GM18508 (cell line): Measurements from ENCODE around the gene EML1.

ENCODE experiments used
- ATAC-seq: cut with Tn5 transposase; IDR thresholded peaks from one replicate; pipeline ENCODE4 v1.9.1; 2021; ENCODE audit warnings: moderate number of reproducible peaks; ENCODE audit not compliant: insufficient read depth, unreplicated experiment

The EML1 gene

GRCh38 chr14:99793213-99794150, at the start of gene EML1:
Gene EML1, plus strand, starts transcription at chr14:99793413. Its CDS starts 64 bp downstream, at chr14:99793477.
- no peak for ATAC-seq

- no peak for ATAC-seq
Observed at GRCh38 chr14:99744199-99744872, 48.9 kb upstream of the EML1 start.

GRCh38 chr14:99744873-99745224, 48.4 kb upstream of the EML1 start:
- ATAC-seq: no peak

- ATAC-seq: no peak
Observed at GRCh38 chr14:99745307-99745951, 47.8 kb upstream of the EML1 start.

- ATAC-seq: no peak
Observed at GRCh38 chr14:99747167-99747566, 46.0 kb upstream of the EML1 start.

GRCh38 chr14:99747582-99748330, 45.5 kb upstream of the EML1 start:
- ATAC-seq: no peak

GRCh38 chr14:99748529-99748928, 44.7 kb upstream of the EML1 start:
- no peak for ATAC-seq

- ATAC-seq: no peak
Observed at GRCh38 chr14:99749142-99749541, 44.1 kb upstream of the EML1 start.

- ATAC-seq: no peak
Observed at GRCh38 chr14:99749763-99750715, 43.2 kb upstream of the EML1 start.

GRCh38 chr14:99750746-99751450, 42.3 kb upstream of the EML1 start:
- ATAC-seq: no peak

- ATAC-seq: no peak
Observed at GRCh38 chr14:99751539-99752485, 41.4 kb upstream of the EML1 start.

- no peak for ATAC-seq
Observed at GRCh38 chr14:99752486-99753121, 40.6 kb upstream of the EML1 start.

GRCh38 chr14:99753225-99754140, 39.7 kb upstream of the EML1 start:
- no peak for ATAC-seq

- no peak for ATAC-seq
Observed at GRCh38 chr14:99754141-99755067, 38.8 kb upstream of the EML1 start.

- ATAC-seq: no peak
Observed at GRCh38 chr14:99755068-99755405, 38.2 kb upstream of the EML1 start.
